Measurements from ENCODE around the gene PRSS22.

Gene PRSS22

GRCh38 chr16:2848933-2849725 lies 8.8 kb downstream of the PRSS22 start:
- no peak for DNase-seq

- DNase-seq: no peak
These were observed 11.3 kb downstream of the PRSS22 start for GRCh38 chr16:2846511-2847310.

GRCh38 chr16:2845116-2845515 lies 12.9 kb downstream of the PRSS22 start:
- no peak for DNase-seq

- DNase-seq: no peak
These were observed 14.4 kb downstream of the PRSS22 start for GRCh38 chr16:2843526-2843925.

GRCh38 chr16:2842340-2843000 lies 15.5 kb downstream of the PRSS22 start:
- DNase-seq: peak; percentile 91

GRCh38 chr16:2841606-2842339 lies 16.2 kb downstream of the PRSS22 start:
- DNase-seq: peak; percentile 11

GRCh38 chr16:2840914-2841313 lies 17.1 kb downstream of the PRSS22 start:
- DNase-seq: no peak

- DNase-seq: no peak
These were observed 18.1 kb downstream of the PRSS22 start for GRCh38 chr16:2839650-2840450.

GRCh38 chr16:2838928-2839327 lies 19.0 kb downstream of the PRSS22 start:
- DNase-seq: peak; percentile 71

- DNase-seq: no peak
These were observed 21.1 kb downstream of the PRSS22 start for GRCh38 chr16:2836646-2837508.

GRCh38 chr16:2835638-2836493 lies 22.1 kb downstream of the PRSS22 start:
- DNase-seq: no peak

- DNase-seq: no peak
These were observed 23.0 kb downstream of the PRSS22 start for GRCh38 chr16:2834968-2835367.

- no peak for DNase-seq
These were observed 24.2 kb downstream of the PRSS22 start for GRCh38 chr16:2833776-2834175.

- DNase-seq: no peak
These were observed 26.8 kb downstream of the PRSS22 start for GRCh38 chr16:2831203-2831602.

GRCh38 chr16:2830355-2830695 lies 27.6 kb downstream of the PRSS22 start:
- DNase-seq: no peak

- no peak for DNase-seq
These were observed 28.2 kb downstream of the PRSS22 start, which contains the start of gene ZG16B for GRCh38 chr16:2829501-2830354. ZG16B (plus strand) TSS chr16:2830303; CDS start chr16:2830442, 139 bp downstream.

GRCh38 chr16:2828876-2829430 lies 29.0 kb downstream of the PRSS22 start:
- DNase-seq: no peak

- no peak for DNase-seq
These were observed 29.5 kb downstream of the PRSS22 start for GRCh38 chr16:2828521-2828840.
